SK-N-SH (cell line): Measurements from ENCODE around the gene IFITM1. TPM values are rescaled to one million over a fixed set of nuclear protein-coding genes. Genes with fewer than 3 reads are reported as not detected.

Experiments
- CTCF ChIA-PET: fragments of 300-600, 350-600 bp; formaldehyde crosslinking; extraction: SDS; loops from one replicate; lab custom pipeline; 2021; lab: Yijun Ruan, JAX
- POLR2A ChIA-PET: fragments of 350-600 bp; sonication (Branson Sonifier 250); formaldehyde crosslinking; extraction: SDS; loops from one replicate; lab custom pipeline; 2020; ENCODE audit warnings: antibody characterized with exemption, inconsistent platforms; lab: Yijun Ruan, JAX
- DNase-seq: peaks from one replicate; pipeline ENCODE4 v3.0.0; 2012
- H2AFZ ChIP-seq: fragments of 200-600 bp; sonication (generic); 2 replicates; pipeline ENCODE4 v1.8.1; 2016; ENCODE audit warnings: antibody characterized with exemption, mild to moderate bottlenecking, low read depth
- H3F3A ChIP-seq: fragments of 200-600 bp; sonication (generic); replicated peaks from 2 replicates; pipeline ENCODE3; 2016; ENCODE audit warnings: antibody characterized with exemption, mild to moderate bottlenecking; ENCODE audit not compliant: insufficient read depth
- H3K27ac ChIP-seq, 2 experiments: fragments of 200-500 bp in 1 of 2; fragments of 200-600 bp in 1 of 2; sonication (Bioruptor generic) in 1 of 2; sonication (generic), shearing (Covaris generic) in 1 of 2; 2 replicates each; pipeline versions ENCODE4 v1.5.1 to v1.6.1; 2014 to 2016; ENCODE audit warnings: low read depth in 2 of 2, inconsistent platforms in 1 of 2, low read length in 1 of 2, mild to moderate bottlenecking in 1 of 2, mixed read lengths in 1 of 2
- H3K27me3 ChIP-seq: fragments of 200-600 bp; sonication (generic), shearing (Covaris generic); 2 replicates; pipeline ENCODE4 v1.6.1; 2016; ENCODE audit warnings: mixed run types; ENCODE audit not compliant: insufficient read depth
- H3K36me3 ChIP-seq, 2 experiments: fragments of 200-500 bp in 1 of 2; fragments of 200-600 bp in 1 of 2; sonication (Bioruptor generic) in 1 of 2; sonication (generic) in 1 of 2; replicated peaks in 1 of 2; 2 replicates each; pipeline versions ENCODE3 to v1.5.1; 2014 to 2016; ENCODE audit warnings: low read length in 1 of 2, mild to moderate bottlenecking in 1 of 2; ENCODE audit not compliant: insufficient read depth in 2 of 2, control insufficient read depth in 1 of 2
- H3K4me1 ChIP-seq, 2 experiments: fragments of 200-500 bp in 1 of 2; fragments of 200-600 bp in 1 of 2; sonication (Bioruptor generic) in 1 of 2; sonication (generic), shearing (Covaris generic) in 1 of 2; 2 replicates each; pipeline versions ENCODE4 v1.5.1 to v1.6.1; 2014 to 2016; ENCODE audit warnings: low read depth in 1 of 2, low read length in 1 of 2, mixed run types in 1 of 2; ENCODE audit not compliant: insufficient read depth in 2 of 2, control insufficient read depth in 1 of 2
- H3K4me2 ChIP-seq: fragments of 200-600 bp; sonication (generic), shearing (Covaris generic); 2 replicates; pipeline ENCODE4 v1.6.1; 2017; ENCODE audit warnings: mixed run types
- H3K4me3 ChIP-seq, 2 experiments: fragments of 200-500 bp in 1 of 2; fragments of 200-600 bp in 1 of 2; sonication (Bioruptor generic) in 1 of 2; sonication (generic), shearing (Covaris generic) in 1 of 2; 2 replicates each; pipeline versions ENCODE4 v1.5.1 to v1.8.1; 2014 to 2016; ENCODE audit warnings: low read depth in 2 of 2, inconsistent platforms in 1 of 2, low read length in 1 of 2, mild to moderate bottlenecking in 1 of 2, mixed read lengths in 1 of 2, moderate library complexity in 1 of 2
- H3K79me2 ChIP-seq: fragments of 200-600 bp; sonication (generic); 2 replicates; pipeline ENCODE4 v1.8.1; 2017; ENCODE audit warnings: mild to moderate bottlenecking; ENCODE audit not compliant: insufficient read depth
- H3K9ac ChIP-seq: fragments of 200-600 bp; sonication (generic); 2 replicates; pipeline ENCODE4 v1.6.1; 2017; ENCODE audit warnings: mixed run types
- H3K9me2 ChIP-seq: fragments of 200-600 bp; sonication (generic); 2 replicates; pipeline ENCODE4 v1.6.1; 2017; ENCODE audit warnings: mixed run types
- H3K9me3 ChIP-seq: fragments of 200-600 bp; sonication (generic); 2 replicates; pipeline ENCODE4 v1.6.1; 2017; ENCODE audit warnings: mixed run types, mild to moderate bottlenecking, moderate library complexity
- H4K20me1 ChIP-seq: fragments of 200-600 bp; sonication (generic); 2 replicates; pipeline ENCODE4 v1.6.1; 2017; ENCODE audit warnings: mild to moderate bottlenecking, mixed run types; ENCODE audit not compliant: insufficient read depth
- CTCF ChIP-seq: fragments of 200-600 bp; sonication (generic); IDR thresholded peaks from 2 replicates; pipeline ENCODE4 v1.6.1; 2017; ENCODE audit warnings: antibody characterized with exemption, mild to moderate bottlenecking, moderate library complexity
- ELF1 ChIP-seq: IDR thresholded peaks from 2 replicates; pipeline ENCODE4 v1.4.0; 2012
- EZH2phosphoT487 ChIP-seq: fragments of 200-600 bp; sonication (generic); IDR thresholded peaks from 2 replicates; pipeline ENCODE4 v1.6.1; 2017; ENCODE audit warnings: low read depth, mixed run types, mild to moderate bottlenecking, antibody characterized with exemption, moderate library complexity, borderline replicate concordance
- GABPA ChIP-seq: IDR thresholded peaks from 2 replicates; pipeline ENCODE4 v1.4.0; 2012; ENCODE audit warnings: low read depth, mild to moderate bottlenecking
- GATA2 ChIP-seq: sonication (generic); formaldehyde crosslinking; IDR thresholded peaks from 2 replicates; pipeline ENCODE4 v1.5.0; 2020; ENCODE audit warnings: mild to moderate bottlenecking, missing genetic modification reagents
- MEF2A ChIP-seq: IDR thresholded peaks from 2 replicates; pipeline ENCODE4 v1.4.0; 2012; ENCODE audit warnings: low read depth, borderline replicate concordance
- POLR2AphosphoS5 ChIP-seq: IDR thresholded peaks from 2 replicates; pipeline ENCODE4 v1.6.1; 2012; ENCODE audit warnings: low read depth, low read length
- RXRA ChIP-seq: IDR thresholded peaks from 2 replicates; pipeline ENCODE4 v1.4.0; 2012; ENCODE audit warnings: low read depth, mild to moderate bottlenecking, borderline replicate concordance
- TAF1 ChIP-seq: IDR thresholded peaks from 2 replicates; pipeline ENCODE4 v1.6.1; 2012; ENCODE audit warnings: low read depth, mild to moderate bottlenecking, low read length, moderate library complexity, borderline replicate concordance
- TCF12 ChIP-seq: IDR thresholded peaks from 2 replicates; pipeline ENCODE4 v1.4.0; 2012
- TEAD4 ChIP-seq: IDR thresholded peaks from 2 replicates; pipeline ENCODE4 v1.4.0; 2012; ENCODE audit warnings: mild to moderate bottlenecking, borderline replicate concordance; ENCODE audit not compliant: insufficient read depth
- WGBS: methylation state at CpG from one replicate; pipeline ENCODE4 v1.1.6; 2017; ENCODE audit warnings: low lambda C conversion rate; 5-methylcytosine and 5-hydroxymethylcytosine counted together
- polyA plus RNA-seq, 3 experiments: library from polyadenylated mRNA; depleted of rRNA; stranded (reverse); fragments of >200 nt; gene quantifications; 2 replicates each; pipeline ENCODE4 v1.2.3, GENCODE V29; 2012
- TF ChIP-seq, protein P1 (sequence below): IDR thresholded peaks from 2 replicates; pipeline ENCODE4; 2012

The IFITM1 gene
- polyA plus RNA-seq, 1 of the 3 experiments (the other 2 are of a cell fraction) = 19.4 TPM

DNA sequence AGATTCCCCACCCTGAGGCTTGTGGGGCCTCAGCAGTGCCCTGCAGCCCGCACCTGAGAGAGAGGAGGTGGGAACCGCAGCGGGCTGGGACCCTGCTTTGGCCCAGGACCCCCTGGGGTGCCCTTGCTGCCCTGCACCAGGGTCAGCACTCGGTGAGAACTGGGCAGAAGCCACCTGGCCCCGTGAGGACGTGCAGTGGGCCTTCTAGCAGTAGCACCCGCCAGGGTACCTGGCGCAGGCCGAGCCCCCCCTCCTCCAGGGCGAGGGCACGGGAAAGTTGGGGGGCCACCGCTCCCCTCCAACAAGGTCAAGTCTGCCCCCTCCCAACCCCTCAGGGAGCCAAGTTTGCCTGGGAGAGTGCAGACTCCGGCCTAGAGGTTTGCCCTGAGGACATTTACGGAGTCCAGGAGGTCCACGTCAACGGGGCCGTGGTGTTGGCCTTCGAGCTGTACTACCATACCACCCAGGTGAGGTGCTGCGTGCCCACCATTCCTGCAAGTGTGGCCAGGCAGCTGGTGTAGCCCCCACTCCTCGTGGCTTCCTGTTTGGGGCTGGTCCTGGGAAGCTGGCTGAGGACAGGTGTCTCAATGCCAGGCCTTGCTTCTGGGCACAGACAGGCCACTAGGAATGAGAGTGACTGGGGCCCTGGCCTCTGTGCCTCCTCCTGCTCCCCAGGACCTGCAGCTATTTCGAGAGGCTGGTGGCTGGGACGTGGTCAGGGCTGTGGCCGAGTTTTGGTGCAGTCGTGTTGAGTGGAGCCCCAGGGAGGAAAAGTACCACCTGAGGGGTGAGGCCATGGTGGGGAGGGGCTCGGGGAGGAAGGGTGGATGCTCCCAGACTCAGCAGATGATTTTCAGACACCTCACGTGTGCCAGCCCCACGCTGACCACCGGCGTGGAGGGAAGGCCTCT is 21.4 kb upstream of the IFITM1 start:
- Histone ChIP-seq H3K4me1 (peaks cover 0 to 9% of the 10 kb centered on the region in 2 experiments; a peak in 1 of 4 replicates), H3F3A (no peaks in the 10 kb centered on the region), H3K4me3 (no peak overlapping the region), H3K79me2 (no peaks in the 10 kb centered on the region), H3K9me3 (no peaks in the 10 kb centered on the region), H3K27me3 (no peaks in the 10 kb centered on the region), H3K9ac (no peak overlapping the region), H4K20me1 (no peaks in the 10 kb centered on the region), H3K9me2 (no peaks in the 10 kb centered on the region), H2AFZ (no peak overlapping the region), H3K36me3 (no peaks in the 10 kb centered on the region), H3K27ac (no peak overlapping the region), H3K4me2 (no peak overlapping the region)
- 90% methylated on average over 12 of the region's 29 CpGs for WGBS
- DNase-seq = no peak
- CTCF ChIA-PET = interaction anchor here (0.7 kb wide), 1 partner anchor 44 kb away, joined by 3 read pairs; no protein-coding TSS in a partner anchor
- POLR2A ChIA-PET = no interaction called here
- TF ChIP-seq RXRA = no peak
- TF ChIP-seq, protein P1, sequence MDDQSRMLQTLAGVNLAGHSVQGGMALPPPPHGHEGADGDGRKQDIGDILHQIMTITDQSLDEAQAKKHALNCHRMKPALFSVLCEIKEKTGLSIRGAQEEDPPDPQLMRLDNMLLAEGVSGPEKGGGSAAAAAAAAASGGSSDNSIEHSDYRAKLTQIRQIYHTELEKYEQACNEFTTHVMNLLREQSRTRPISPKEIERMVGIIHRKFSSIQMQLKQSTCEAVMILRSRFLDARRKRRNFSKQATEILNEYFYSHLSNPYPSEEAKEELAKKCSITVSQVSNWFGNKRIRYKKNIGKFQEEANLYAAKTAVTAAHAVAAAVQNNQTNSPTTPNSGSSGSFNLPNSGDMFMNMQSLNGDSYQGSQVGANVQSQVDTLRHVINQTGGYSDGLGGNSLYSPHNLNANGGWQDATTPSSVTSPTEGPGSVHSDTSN = no peak
- no peak for TF ChIP-seq EZH2phosphoT487
- TF ChIP-seq TAF1 = no peak

DNA sequence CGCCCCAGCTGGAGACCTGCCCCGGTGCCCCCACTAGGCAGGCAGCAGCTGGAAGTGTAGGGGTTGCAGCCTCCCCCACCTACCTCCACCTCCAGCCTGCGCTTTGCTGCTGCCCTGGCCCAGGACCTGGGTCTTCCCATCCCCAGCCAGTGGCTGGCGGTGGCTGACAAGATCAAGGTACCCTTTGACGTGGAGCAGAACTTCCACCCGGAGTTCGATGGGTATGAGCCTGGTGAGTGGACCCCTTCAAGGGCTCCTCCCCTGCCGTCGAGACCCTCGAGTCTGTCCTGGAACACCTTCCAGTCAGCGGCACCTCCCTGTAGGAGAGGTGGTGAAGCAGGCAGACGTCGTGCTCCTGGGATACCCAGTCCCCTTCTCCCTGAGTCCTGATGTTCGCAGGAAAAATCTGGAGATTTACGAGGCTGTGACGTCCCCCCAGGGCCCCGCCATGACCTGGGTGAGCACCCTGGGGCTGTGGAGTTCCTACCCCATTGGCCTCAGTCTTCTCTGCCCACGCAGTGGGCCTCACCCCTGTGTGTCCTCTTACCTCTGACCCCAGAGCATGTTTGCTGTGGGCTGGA is 20.5 kb upstream of the IFITM1 start:
- Histone ChIP-seq H3K36me3 (no peaks in the 10 kb centered on the region), H3K9me2 (no peaks in the 10 kb centered on the region), H3F3A (no peaks in the 10 kb centered on the region), H4K20me1 (no peaks in the 10 kb centered on the region), H3K79me2 (no peaks in the 10 kb centered on the region), H3K27ac (no peak overlapping the region), H3K4me1 (peaks cover 0 to 3% of the 10 kb centered on the region in 2 experiments; a peak in 1 of 4 replicates), H3K4me3 (no peak overlapping the region), H3K9me3 (no peaks in the 10 kb centered on the region), H2AFZ (no peak overlapping the region), H3K27me3 (no peaks in the 10 kb centered on the region), H3K9ac (no peak overlapping the region), H3K4me2 (no peak overlapping the region)
- ChIA-PET CTCF (no interaction called here), POLR2A (no interaction called here)
- no peak for DNase-seq
- 91% methylated on average over 15 of the region's 18 CpGs for whole genome bisulfite sequencing
- TF ChIP-seq, protein P1 = no peak
- TF ChIP-seq EZH2phosphoT487 = no peak
- TF ChIP-seq TEAD4 = no peak
- no peak for TF ChIP-seq MEF2A
- no peak for TF ChIP-seq GABPA
- TF ChIP-seq TCF12 = no peak
- no peak for TF ChIP-seq POLR2AphosphoS5
- TF ChIP-seq GATA2 = no peak
- TF ChIP-seq ELF1 = no peak
- TF ChIP-seq CTCF = no peak
- no peak for TF ChIP-seq RXRA
